HEK293 (cell line): ENCODE results near the gene RACK1.

Experiments
- BCL11B ChIP-seq: fragments of 450-650 bp; formaldehyde crosslinking; IDR thresholded peaks from 2 replicates; pipeline ENCODE4 v1.5.1; 2016; ENCODE audit warnings: low read depth, missing biosample characterization, missing genetic modification characterization
- GFI1B ChIP-seq: fragments of 450-650 bp; formaldehyde crosslinking; IDR thresholded peaks from 2 replicates; pipeline ENCODE4 v1.5.1; 2016; ENCODE audit warnings: missing biosample characterization, missing genetic modification characterization
- GLIS2 ChIP-seq: fragments of 450-650 bp; formaldehyde crosslinking; IDR thresholded peaks from 2 replicates; pipeline ENCODE4 v1.5.1; 2016; ENCODE audit warnings: missing biosample characterization, missing genetic modification characterization
- HOXD13 ChIP-seq: sonication (generic); formaldehyde crosslinking; IDR thresholded peaks from 2 replicates; pipeline ENCODE4 v1.8.0; 2022; ENCODE audit warnings: missing genetic modification reagents, borderline replicate concordance
- KLF1 ChIP-seq: fragments of 450-650 bp; formaldehyde crosslinking; IDR thresholded peaks from 2 replicates; pipeline ENCODE4 v1.5.1; 2016; ENCODE audit warnings: missing biosample characterization, missing genetic modification characterization
- KLF7 ChIP-seq: fragments of 450-650 bp; formaldehyde crosslinking; IDR thresholded peaks from 2 replicates; pipeline ENCODE4 v1.5.1; 2016; ENCODE audit warnings: missing biosample characterization, missing genetic modification characterization, borderline replicate concordance
- KLF9 ChIP-seq: fragments of 450-650 bp; formaldehyde crosslinking; IDR thresholded peaks from 2 replicates; pipeline ENCODE4 v1.5.1; 2016; ENCODE audit warnings: missing biosample characterization, missing genetic modification characterization, low read depth
- OVOL3 ChIP-seq: fragments of 450-650 bp; formaldehyde crosslinking; IDR thresholded peaks from 2 replicates; pipeline ENCODE4 v1.5.1; 2016; ENCODE audit warnings: missing biosample characterization, missing genetic modification characterization
- REPIN1 ChIP-seq: fragments of 450-650 bp; formaldehyde crosslinking; IDR thresholded peaks from 2 replicates; pipeline ENCODE4 v1.5.1; 2017; ENCODE audit warnings: missing biosample characterization, missing genetic modification characterization, low read depth
- SCRT2 ChIP-seq: fragments of 450-650 bp; formaldehyde crosslinking; IDR thresholded peaks from 2 replicates; pipeline ENCODE4 v1.5.1; 2016; ENCODE audit warnings: missing biosample characterization, missing genetic modification characterization
- SP3 ChIP-seq: fragments of 450-650 bp; formaldehyde crosslinking; IDR thresholded peaks from 2 replicates; pipeline ENCODE4 v1.5.1; 2016; ENCODE audit warnings: missing biosample characterization, missing genetic modification characterization
- TCF7L2 ChIP-seq: IDR thresholded peaks from 2 replicates; pipeline ENCODE4 v1.6.1; 2011; ENCODE audit warnings: low read depth, mild to moderate bottlenecking, inconsistent platforms, low read length, moderate library complexity, borderline replicate concordance
- WT1 ChIP-seq: fragments of 450-650 bp; formaldehyde crosslinking; IDR thresholded peaks from 2 replicates; pipeline ENCODE4 v1.5.1; 2016; ENCODE audit warnings: missing biosample characterization, missing genetic modification characterization
- ZBTB21 ChIP-seq: fragments of 450-650 bp; formaldehyde crosslinking; IDR thresholded peaks from 2 replicates; pipeline ENCODE4 v1.5.1; 2017; ENCODE audit warnings: missing biosample characterization, missing genetic modification characterization
- ZFHX2 ChIP-seq: fragments of 450-650 bp; formaldehyde crosslinking; conservative IDR thresholded peaks from 2 replicates; pipeline ENCODE4 v1.5.1; 2016; ENCODE audit warnings: missing biosample characterization, missing genetic modification characterization
- ZIC2 ChIP-seq: fragments of 450-650 bp; formaldehyde crosslinking; IDR thresholded peaks from 2 replicates; pipeline ENCODE4 v1.5.1; 2016; ENCODE audit warnings: missing biosample characterization, missing genetic modification characterization
- ZNF140 ChIP-seq: fragments of 450-650 bp; formaldehyde crosslinking; IDR thresholded peaks from 2 replicates; pipeline ENCODE4 v1.5.1; 2016; ENCODE audit warnings: missing biosample characterization, missing genetic modification characterization
- ZNF155 ChIP-seq: fragments of 450-650 bp; formaldehyde crosslinking; IDR thresholded peaks from 2 replicates; pipeline ENCODE4 v1.5.1; 2016; ENCODE audit warnings: missing biosample characterization, missing genetic modification characterization
- ZNF157 ChIP-seq: fragments of 450-650 bp; formaldehyde crosslinking; IDR thresholded peaks from 2 replicates; pipeline ENCODE4 v1.5.1; 2016; ENCODE audit warnings: missing biosample characterization, missing genetic modification characterization
- ZNF23 ChIP-seq: fragments of 450-650 bp; formaldehyde crosslinking; IDR thresholded peaks from 2 replicates; pipeline ENCODE4 v1.5.1; 2016; ENCODE audit warnings: missing biosample characterization, missing genetic modification characterization, borderline replicate concordance
- ZNF266 ChIP-seq: fragments of 450-650 bp; formaldehyde crosslinking; IDR thresholded peaks from 2 replicates; pipeline ENCODE4 v1.5.1; 2016; ENCODE audit warnings: missing biosample characterization, missing genetic modification characterization, low read depth
- ZNF394 ChIP-seq: fragments of 450-650 bp; formaldehyde crosslinking; IDR thresholded peaks from 2 replicates; pipeline ENCODE4 v1.5.1; 2016; ENCODE audit warnings: missing biosample characterization, missing genetic modification characterization, mild to moderate bottlenecking, moderate library complexity, borderline replicate concordance
- ZNF423 ChIP-seq: fragments of 450-650 bp; formaldehyde crosslinking; IDR thresholded peaks from 2 replicates; pipeline ENCODE4 v1.5.1; 2016; ENCODE audit warnings: missing biosample characterization, missing genetic modification characterization
- ZNF426 ChIP-seq: fragments of 450-650 bp; formaldehyde crosslinking; IDR thresholded peaks from 2 replicates; pipeline ENCODE4 v1.5.1; 2017; ENCODE audit warnings: missing biosample characterization, missing genetic modification characterization, mild to moderate bottlenecking, inconsistent platforms, moderate library complexity
- ZNF530 ChIP-seq: fragments of 450-650 bp; formaldehyde crosslinking; IDR thresholded peaks from 2 replicates; pipeline ENCODE4 v1.5.1; 2016; ENCODE audit warnings: low read depth, missing biosample characterization, missing genetic modification characterization
- ZNF670 ChIP-seq: fragments of 450-650 bp; formaldehyde crosslinking; IDR thresholded peaks from 2 replicates; pipeline ENCODE4 v1.5.1; 2016; ENCODE audit warnings: missing biosample characterization, missing genetic modification characterization, low read depth
- ZNF776 ChIP-seq: fragments of 450-650 bp; formaldehyde crosslinking; IDR thresholded peaks from 2 replicates; pipeline ENCODE4 v1.5.0; 2017; ENCODE audit warnings: missing biosample characterization, missing genetic modification characterization, borderline replicate concordance
- TF ChIP-seq, protein P1 (sequence below): fragments of 450-650 bp; formaldehyde crosslinking; IDR thresholded peaks from 2 replicates; pipeline ENCODE4 v1.5.1; 2016; ENCODE audit warnings: missing biosample characterization, missing genetic modification characterization
- TF ChIP-seq, protein P2 (sequence below): fragments of 450-650 bp; formaldehyde crosslinking; IDR thresholded peaks from 2 replicates; pipeline ENCODE4 v1.5.1; 2016; ENCODE audit warnings: missing biosample characterization, missing genetic modification characterization
- TF ChIP-seq, protein P3 (sequence below): fragments of 450-650 bp; formaldehyde crosslinking; IDR thresholded peaks from 2 replicates; pipeline ENCODE4 v1.5.1; 2017; ENCODE audit warnings: missing biosample characterization, missing genetic modification characterization
- TF ChIP-seq, protein P4 (sequence below): fragments of 450-650 bp; formaldehyde crosslinking; IDR thresholded peaks from 2 replicates; pipeline ENCODE4 v1.5.1; 2016; ENCODE audit warnings: missing biosample characterization, missing genetic modification characterization, borderline replicate concordance

Gene RACK1

DNA sequence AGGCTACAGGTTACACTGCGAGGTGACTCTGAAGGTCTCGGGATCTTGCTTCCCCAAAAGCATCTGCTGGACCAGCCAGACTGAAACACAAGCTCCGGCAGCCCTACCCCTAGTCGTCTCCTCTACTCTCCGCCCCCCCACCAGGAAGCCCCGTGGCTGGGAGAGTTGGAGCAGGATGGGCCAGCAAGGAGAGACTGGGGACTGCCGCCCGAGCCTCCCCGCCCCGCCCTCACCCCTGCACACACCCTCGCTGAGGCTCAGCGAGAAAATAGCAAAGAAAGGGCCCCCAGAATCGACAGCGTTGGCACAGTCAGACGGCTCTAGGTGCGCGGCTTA, 40.0 kb downstream of the RACK1 start (continued):
- TF ChIP-seq SCRT2 (peak; percentile 49), BCL11B (no peak), ZNF155 (tag by site-specific recombination) (no peak), ZNF423 (tag by site-specific recombination) (no peak), HOXD13 (no peak), KLF7 (no peak), KLF1 (tag by site-specific recombination) (0 out of 2 replicates have a peak, but pooled peaks have one; percentile 16), OVOL3 (tag by site-specific recombination) (no peak), SP3 (tag by site-specific recombination) (peak; percentile 32; the same call in 1 of the 2 replicates), ZFHX2 (no peak; the same call in 1 of the 2 replicates), ZNF140 (tag by site-specific recombination) (no peak), ZBTB21 (no peak), GLIS2 (tag by site-specific recombination) (peak; percentile 23; the same call in 1 of the 2 replicates), WT1 (tag by site-specific recombination) (no peak), ZNF23 (tag by site-specific recombination) (no peak), GFI1B (tag by site-specific recombination) (no peak), ZNF670 (no peak), TCF7L2 (no peak), KLF9 (tag by site-specific recombination) (peak; percentile 56), ZNF426 (tag by site-specific recombination) (no peak), ZIC2 (tag by site-specific recombination) (peak; percentile 29; the same call in 1 of the 2 replicates), ZNF157 (no peak), ZNF394 (tag by site-specific recombination) (no peak), REPIN1 (tag by site-specific recombination) (no peak), ZNF776 (tag by site-specific recombination) (no peak), ZNF266 (tag by site-specific recombination) (no peak), ZNF530 (tag by site-specific recombination) (no peak)
- TF ChIP-seq, protein P1, sequence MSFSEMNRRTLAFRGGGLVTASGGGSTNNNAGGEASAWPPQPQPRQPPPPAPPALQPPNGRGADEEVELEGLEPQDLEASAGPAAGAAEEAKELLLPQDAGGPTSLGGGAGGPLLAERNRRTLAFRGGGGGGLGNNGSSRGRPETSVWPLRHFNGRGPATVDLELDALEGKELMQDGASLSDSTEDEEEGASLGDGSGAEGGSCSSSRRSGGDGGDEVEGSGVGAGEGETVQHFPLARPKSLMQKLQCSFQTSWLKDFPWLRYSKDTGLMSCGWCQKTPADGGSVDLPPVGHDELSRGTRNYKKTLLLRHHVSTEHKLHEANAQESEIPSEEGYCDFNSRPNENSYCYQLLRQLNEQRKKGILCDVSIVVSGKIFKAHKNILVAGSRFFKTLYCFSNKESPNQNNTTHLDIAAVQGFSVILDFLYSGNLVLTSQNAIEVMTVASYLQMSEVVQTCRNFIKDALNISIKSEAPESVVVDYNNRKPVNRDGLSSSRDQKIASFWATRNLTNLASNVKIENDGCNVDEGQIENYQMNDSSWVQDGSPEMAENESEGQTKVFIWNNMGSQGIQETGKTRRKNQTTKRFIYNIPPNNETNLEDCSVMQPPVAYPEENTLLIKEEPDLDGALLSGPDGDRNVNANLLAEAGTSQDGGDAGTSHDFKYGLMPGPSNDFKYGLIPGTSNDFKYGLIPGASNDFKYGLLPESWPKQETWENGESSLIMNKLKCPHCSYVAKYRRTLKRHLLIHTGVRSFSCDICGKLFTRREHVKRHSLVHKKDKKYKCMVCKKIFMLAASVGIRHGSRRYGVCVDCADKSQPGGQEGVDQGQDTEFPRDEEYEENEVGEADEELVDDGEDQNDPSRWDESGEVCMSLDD (tag by site-specific recombination) = no peak
- TF ChIP-seq, protein P2, sequence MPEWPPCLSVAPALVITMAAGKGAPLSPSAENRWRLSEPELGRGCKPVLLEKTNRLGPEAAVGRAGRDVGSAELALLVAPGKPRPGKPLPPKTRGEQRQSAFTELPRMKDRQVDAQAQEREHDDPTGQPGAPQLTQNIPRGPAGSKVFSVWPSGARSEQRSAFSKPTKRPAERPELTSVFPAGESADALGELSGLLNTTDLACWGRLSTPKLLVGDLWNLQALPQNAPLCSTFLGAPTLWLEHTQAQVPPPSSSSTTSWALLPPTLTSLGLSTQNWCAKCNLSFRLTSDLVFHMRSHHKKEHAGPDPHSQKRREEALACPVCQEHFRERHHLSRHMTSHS = no peak
- TF ChIP-seq, protein P3, sequence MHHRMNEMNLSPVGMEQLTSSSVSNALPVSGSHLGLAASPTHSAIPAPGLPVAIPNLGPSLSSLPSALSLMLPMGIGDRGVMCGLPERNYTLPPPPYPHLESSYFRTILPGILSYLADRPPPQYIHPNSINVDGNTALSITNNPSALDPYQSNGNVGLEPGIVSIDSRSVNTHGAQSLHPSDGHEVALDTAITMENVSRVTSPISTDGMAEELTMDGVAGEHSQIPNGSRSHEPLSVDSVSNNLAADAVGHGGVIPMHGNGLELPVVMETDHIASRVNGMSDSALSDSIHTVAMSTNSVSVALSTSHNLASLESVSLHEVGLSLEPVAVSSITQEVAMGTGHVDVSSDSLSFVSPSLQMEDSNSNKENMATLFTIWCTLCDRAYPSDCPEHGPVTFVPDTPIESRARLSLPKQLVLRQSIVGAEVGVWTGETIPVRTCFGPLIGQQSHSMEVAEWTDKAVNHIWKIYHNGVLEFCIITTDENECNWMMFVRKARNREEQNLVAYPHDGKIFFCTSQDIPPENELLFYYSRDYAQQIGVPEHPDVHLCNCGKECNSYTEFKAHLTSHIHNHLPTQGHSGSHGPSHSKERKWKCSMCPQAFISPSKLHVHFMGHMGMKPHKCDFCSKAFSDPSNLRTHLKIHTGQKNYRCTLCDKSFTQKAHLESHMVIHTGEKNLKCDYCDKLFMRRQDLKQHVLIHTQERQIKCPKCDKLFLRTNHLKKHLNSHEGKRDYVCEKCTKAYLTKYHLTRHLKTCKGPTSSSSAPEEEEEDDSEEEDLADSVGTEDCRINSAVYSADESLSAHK (tag by site-specific recombination) = no peak
- TF ChIP-seq, protein P4, sequence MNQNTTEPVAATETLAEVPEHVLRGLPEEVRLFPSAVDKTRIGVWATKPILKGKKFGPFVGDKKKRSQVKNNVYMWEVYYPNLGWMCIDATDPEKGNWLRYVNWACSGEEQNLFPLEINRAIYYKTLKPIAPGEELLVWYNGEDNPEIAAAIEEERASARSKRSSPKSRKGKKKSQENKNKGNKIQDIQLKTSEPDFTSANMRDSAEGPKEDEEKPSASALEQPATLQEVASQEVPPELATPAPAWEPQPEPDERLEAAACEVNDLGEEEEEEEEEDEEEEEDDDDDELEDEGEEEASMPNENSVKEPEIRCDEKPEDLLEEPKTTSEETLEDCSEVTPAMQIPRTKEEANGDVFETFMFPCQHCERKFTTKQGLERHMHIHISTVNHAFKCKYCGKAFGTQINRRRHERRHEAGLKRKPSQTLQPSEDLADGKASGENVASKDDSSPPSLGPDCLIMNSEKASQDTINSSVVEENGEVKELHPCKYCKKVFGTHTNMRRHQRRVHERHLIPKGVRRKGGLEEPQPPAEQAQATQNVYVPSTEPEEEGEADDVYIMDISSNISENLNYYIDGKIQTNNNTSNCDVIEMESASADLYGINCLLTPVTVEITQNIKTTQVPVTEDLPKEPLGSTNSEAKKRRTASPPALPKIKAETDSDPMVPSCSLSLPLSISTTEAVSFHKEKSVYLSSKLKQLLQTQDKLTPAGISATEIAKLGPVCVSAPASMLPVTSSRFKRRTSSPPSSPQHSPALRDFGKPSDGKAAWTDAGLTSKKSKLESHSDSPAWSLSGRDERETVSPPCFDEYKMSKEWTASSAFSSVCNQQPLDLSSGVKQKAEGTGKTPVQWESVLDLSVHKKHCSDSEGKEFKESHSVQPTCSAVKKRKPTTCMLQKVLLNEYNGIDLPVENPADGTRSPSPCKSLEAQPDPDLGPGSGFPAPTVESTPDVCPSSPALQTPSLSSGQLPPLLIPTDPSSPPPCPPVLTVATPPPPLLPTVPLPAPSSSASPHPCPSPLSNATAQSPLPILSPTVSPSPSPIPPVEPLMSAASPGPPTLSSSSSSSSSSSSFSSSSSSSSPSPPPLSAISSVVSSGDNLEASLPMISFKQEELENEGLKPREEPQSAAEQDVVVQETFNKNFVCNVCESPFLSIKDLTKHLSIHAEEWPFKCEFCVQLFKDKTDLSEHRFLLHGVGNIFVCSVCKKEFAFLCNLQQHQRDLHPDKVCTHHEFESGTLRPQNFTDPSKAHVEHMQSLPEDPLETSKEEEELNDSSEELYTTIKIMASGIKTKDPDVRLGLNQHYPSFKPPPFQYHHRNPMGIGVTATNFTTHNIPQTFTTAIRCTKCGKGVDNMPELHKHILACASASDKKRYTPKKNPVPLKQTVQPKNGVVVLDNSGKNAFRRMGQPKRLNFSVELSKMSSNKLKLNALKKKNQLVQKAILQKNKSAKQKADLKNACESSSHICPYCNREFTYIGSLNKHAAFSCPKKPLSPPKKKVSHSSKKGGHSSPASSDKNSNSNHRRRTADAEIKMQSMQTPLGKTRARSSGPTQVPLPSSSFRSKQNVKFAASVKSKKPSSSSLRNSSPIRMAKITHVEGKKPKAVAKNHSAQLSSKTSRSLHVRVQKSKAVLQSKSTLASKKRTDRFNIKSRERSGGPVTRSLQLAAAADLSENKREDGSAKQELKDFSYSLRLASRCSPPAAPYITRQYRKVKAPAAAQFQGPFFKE = no peak
